Measurements from ENCODE around the gene TMEM200C. TPM values are rescaled to one million over a fixed set of nuclear protein-coding genes. Genes with fewer than 3 reads are reported as not detected.

The TMEM200C gene
- total and polyA plus RNA-seq, 9 of the 15 experiments (the other 6 are each of a cell fraction or from before 2014, with no cell fraction given) = 0.04 TPM; not detected in 8

GRCh38 chr18:5868218-5868854 lies 27.0 kb downstream of the TMEM200C start:
- FAIRE-seq (peak; percentile 83), ATAC-seq (peak; percentile 93), DNase-seq (ENCODE audit: extremely low read depth in 1 of 4, low spot score in 3 of 4) (peak; percentile 42 to 81 (median 55))
- no peaks in the 10 kb centered on the region for H3K9me3 ChIP-seq (replicated peaks; ENCODE audit: control insufficient read depth, insufficient read depth, low read depth, low read length)
- H3K9me1 ChIP-seq (ENCODE audit: control insufficient read depth, insufficient read depth, low read length) = no peaks in the 10 kb centered on the region
- ChIA-PET CTCF (ENCODE audit: low intra/inter-chr PET ratio) (no interaction called here), POLR2A (no interaction called here)
- 8% methylated on average over 13 of the region's 13 CpGs for WGBS (ENCODE audit: insufficient coverage, low coverage, missing lambda C conversion rate)
- H3K4me3 ChIP-seq = no peak overlapping the region
- H3K9ac ChIP-seq (ENCODE audit: insufficient read depth in 1 of 2, low read depth in 2 of 2, low read length in 2 of 2) = no peak overlapping the region
- no peak overlapping the region for H3K4me2 ChIP-seq (ENCODE audit: insufficient read depth, low read length)
- no peaks in the 10 kb centered on the region for H3K36me3 ChIP-seq (ENCODE audit: control insufficient read depth, insufficient read depth, low read length)
- no peaks in the 10 kb centered on the region for H4K20me1 ChIP-seq (replicated peaks; ENCODE audit: control insufficient read depth, insufficient read depth, low read length)
- no peak overlapping the region for H2AFZ ChIP-seq (ENCODE audit: low read depth, low read length)
- no peaks in the 10 kb centered on the region for H3K27me3 ChIP-seq (ENCODE audit: control insufficient read depth in 2 of 2, insufficient read depth in 2 of 2, low read length in 2 of 2)
- H3K4me1 ChIP-seq (replicated peaks in 1 of 2; ENCODE audit: control insufficient read depth in 2 of 2, insufficient read depth in 2 of 2, low read length in 2 of 2) = no peaks in the 10 kb centered on the region
- intact Hi-C loops (cut with micrococcal nuclease) (loop anchor here (5.0 to 10.0 kb wide), 3 partner anchors 56 to 1019 kb away; no protein-coding TSS in a partner anchor), in situ Hi-C loops (cut with MboI) (no loop called here)
- no TSS peak for BruUV-seq (replicated peaks)
- no peaks in the 10 kb centered on the region for H3K79me2 ChIP-seq (ENCODE audit: control insufficient read depth, insufficient read depth, low read length)
- no peak overlapping the region for H3K27ac ChIP-seq (ENCODE audit: extremely low read depth, low read depth, low read length)
- peak; percentile 41 to 73; a peak in 3 of 4 replicates for TF ChIP-seq RAD21 (CRISPR knock-in tag; conservative IDR thresholded peaks at IDR 0.05 in 1 of 2, IDR thresholded peaks at IDR 0.05 in 1 of 2)
- TF ChIP-seq ZNF384 (IDR thresholded peaks at IDR 0.05; ENCODE audit: low read depth, low read length) = no peak
- peak; percentile 16; the same call in 1 of the 2 replicates for TF ChIP-seq VEZF1 (CRISPR knock-in tag; IDR thresholded peaks at IDR 0.05)
- no peak for TF ChIP-seq ZNF584 (CRISPR knock-in tag; IDR thresholded peaks at IDR 0.05; ENCODE audit: low read depth)
- peak; percentile 63 to 72 (median 66) for TF ChIP-seq CTCF (IDR thresholded peaks at IDR 0.05 in 2 of 3, conservative IDR thresholded peaks at IDR 0.05 in 1 of 3; ENCODE audit: insufficient read depth in 2 of 3, low read depth in 1 of 3, low read length in 3 of 3)
- TF ChIP-seq CXXC5 (CRISPR knock-in tag; IDR thresholded peaks at IDR 0.05) = no peak
- TF ChIP-seq ZNF609 (CRISPR knock-in tag; IDR thresholded peaks at IDR 0.05; ENCODE audit: borderline replicate concordance) = no peak
- TF ChIP-seq MIER1 (IDR thresholded peaks at IDR 0.05; ENCODE audit: low read depth) = peak; percentile 90
- no peak for TF ChIP-seq HBP1 (CRISPR knock-in tag; IDR thresholded peaks at IDR 0.05)
- no peak for TF ChIP-seq COPS2 (conservative IDR thresholded peaks at IDR 0.05)
